NCI-H82 treated with DMSO at 0.1 percent for 48 hours (cell line): Measurements from ENCODE around the gene RNU11.
"Not testable (repeated sequence)": the region's sequence is repeated elsewhere in the genome, so short reads cannot be mapped to it uniquely, and the experiment has no call there.

Experiments used
- DNase-seq: peaks from one replicate; lab custom pipeline; 2025; ENCODE audit not compliant: unreplicated experiment; lab: John Stamatoyannopoulos, UW

RNU11 gene

GRCh38 chr1:28656335-28656734 lies 7.9 kb downstream of the RNU11 start:
- no peak for DNase-seq

GRCh38 chr1:28663871-28664470 lies 15.6 kb downstream of the RNU11 start:
- DNase-seq = peak; percentile 59

GRCh38 chr1:28666806-28667205 lies 18.4 kb downstream of the RNU11 start:
- no peak for DNase-seq

- peak; percentile 78 for DNase-seq
Observed at GRCh38 chr1:28668191-28668955, 20.0 kb downstream of the RNU11 start, which contains the start of gene GMEB1. Gene GMEB1, plus strand, starts transcription at chr1:28668784. Its CDS starts 14,829 bp downstream, at chr1:28683613.

GRCh38 chr1:28668956-28669723 lies 20.7 kb downstream of the RNU11 start:
- DNase-seq = peak; percentile 42

GRCh38 chr1:28671254-28671780 lies 22.9 kb downstream of the RNU11 start:
- no peak for DNase-seq

- not testable (repeated sequence) for DNase-seq
Observed at GRCh38 chr1:28672971-28673370, 24.6 kb downstream of the RNU11 start.

- no peak for DNase-seq
Observed at GRCh38 chr1:28675924-28676257, 27.5 kb downstream of the RNU11 start.

- DNase-seq = no peak
Observed at GRCh38 chr1:28680151-28680550, 31.8 kb downstream of the RNU11 start.

GRCh38 chr1:28682840-28683239 lies 34.4 kb downstream of the RNU11 start:
- no peak for DNase-seq

- no peak for DNase-seq
Observed at GRCh38 chr1:28684937-28685336, 36.5 kb downstream of the RNU11 start.

GRCh38 chr1:28691627-28692026 lies 43.2 kb downstream of the RNU11 start:
- DNase-seq = not testable (repeated sequence)
